CD14-positive monocyte (primary cell): Measurements from ENCODE around the gene LRRFIP1. TPM values are rescaled to one million over a fixed set of nuclear protein-coding genes. Genes with fewer than 3 reads are reported as not detected.

Experiments used
- DNase-seq, 3 donors: peaks; one replicate each; pipeline ENCODE4 v3.0.0-alpha.2; 2011 to 2022
- H2AFZ ChIP-seq: 2 replicates; pipeline ENCODE4 v1.6.0; 2012; ENCODE audit warnings: mild to moderate bottlenecking, low read depth, low read length, inconsistent platforms; ENCODE audit not compliant: insufficient read depth, poor library complexity, severe bottlenecking
- H3K27ac ChIP-seq, 2 donors: 1 replicate in 1 of 2; 2 replicates in 1 of 2; pipeline ENCODE4 v1.5.1; 2012 to 2013; ENCODE audit warnings: low read length in 2 of 2, control low read depth in 1 of 2, inconsistent platforms in 1 of 2, low read depth in 1 of 2, mild to moderate bottlenecking in 1 of 2
- H3K27me3 ChIP-seq, 2 donors: one replicate each; pipeline versions ENCODE4 v1.6.0 to v1.6.1; 2011 to 2013; ENCODE audit warnings: low read length in 2 of 2; ENCODE audit not compliant: control insufficient read depth in 2 of 2, insufficient read depth in 2 of 2
- H3K36me3 ChIP-seq, 2 donors: replicated peaks in 1 of 2; 1 replicate in 1 of 2; 2 replicates in 1 of 2; pipeline versions ENCODE4 v1.5.1 to v1.6.1; 2012 to 2013; ENCODE audit warnings: low read length in 2 of 2, control low read depth in 1 of 2, inconsistent platforms in 1 of 2, mild to moderate bottlenecking in 1 of 2; ENCODE audit not compliant: insufficient read depth in 2 of 2, control insufficient read depth in 1 of 2
- H3K4me1 ChIP-seq, 2 donors: 1 replicate in 1 of 2; 2 replicates in 1 of 2; pipeline versions ENCODE4 v1.5.1 to v1.6.1; 2012 to 2013; ENCODE audit warnings: low read length in 2 of 2, control low read depth in 1 of 2, inconsistent platforms in 1 of 2, mild to moderate bottlenecking in 1 of 2, moderate library complexity in 1 of 2; ENCODE audit not compliant: insufficient read depth in 2 of 2, control insufficient read depth in 1 of 2
- H3K4me2 ChIP-seq: replicated peaks from 2 replicates; pipeline ENCODE3; 2012; ENCODE audit warnings: low read length, moderate library complexity, mild to moderate bottlenecking; ENCODE audit not compliant: poor library complexity, severe bottlenecking; ENCODE audit errors: extremely low read depth
- H3K4me3 ChIP-seq, 3 experiments: fragments of 200-600 bp in 1 of 3; sonication (generic) in 1 of 3; replicated peaks in 1 of 3; 1 replicate in 2 of 3; 2 replicates in 1 of 3; pipeline ENCODE4 v1.5.1; 2011 to 2013; ENCODE audit warnings: low read length in 3 of 3, mild to moderate bottlenecking in 3 of 3, control low read depth in 2 of 3, low read depth in 2 of 3, inconsistent platforms in 1 of 3, moderate library complexity in 1 of 3
- H3K79me2 ChIP-seq: 2 replicates; pipeline ENCODE4 v1.6.0; 2012; ENCODE audit warnings: mild to moderate bottlenecking, control low read depth, inconsistent platforms, low read length, moderate library complexity; ENCODE audit not compliant: insufficient read depth
- H3K9ac ChIP-seq: 2 replicates; pipeline ENCODE4 v1.6.0; 2017; ENCODE audit warnings: low read length, mild to moderate bottlenecking; ENCODE audit not compliant: insufficient read depth, poor library complexity, severe bottlenecking
- H3K9me3 ChIP-seq, 2 donors: replicated peaks in 1 of 2; 1 replicate in 1 of 2; 2 replicates in 1 of 2; pipeline versions ENCODE4 v1.5.1 to v1.6.1; 2012 to 2013; ENCODE audit warnings: low read length in 2 of 2, control low read depth in 1 of 2; ENCODE audit not compliant: control insufficient read depth in 1 of 2, insufficient read depth in 1 of 2
- H4K20me1 ChIP-seq: 2 replicates; pipeline ENCODE4 v1.6.0; 2012; ENCODE audit warnings: mild to moderate bottlenecking, low read length, control low read depth, moderate library complexity; ENCODE audit not compliant: insufficient read depth
- H3K27ac Mint-ChIP-seq, 7 donors: one replicate each; pipeline ENCODE4 v1.8.0; 2020; ENCODE audit warnings: mild to moderate bottlenecking in 7 of 7, mixed read lengths in 7 of 7, moderate library complexity in 6 of 7, inconsistent platforms in 2 of 7
- H3K27me3 Mint-ChIP-seq, 3 donors: one replicate each; pipeline ENCODE4 v1.8.0; 2021 to 2022; ENCODE audit warnings: low read depth in 3 of 3, mild to moderate bottlenecking in 3 of 3, mixed read lengths in 3 of 3, moderate library complexity in 3 of 3, inconsistent platforms in 1 of 3
- H3K36me3 Mint-ChIP-seq, 2 donors: one replicate each; pipeline ENCODE4 v1.8.0; 2020; ENCODE audit warnings: mixed read lengths in 2 of 2, inconsistent platforms in 1 of 2, mild to moderate bottlenecking in 1 of 2
- H3K4me1 Mint-ChIP-seq: one replicate; pipeline ENCODE4 v1.8.0; 2020; ENCODE audit warnings: mild to moderate bottlenecking, mixed read lengths
- H3K4me3 Mint-ChIP-seq, 2 donors: one replicate each; pipeline ENCODE4 v1.8.0; 2020; ENCODE audit warnings: mild to moderate bottlenecking in 2 of 2, mixed read lengths in 2 of 2, moderate library complexity in 1 of 2
- H3K9me3 Mint-ChIP-seq, 7 donors: one replicate each; pipeline ENCODE4 v1.8.0; 2020 to 2022; ENCODE audit warnings: mixed read lengths in 7 of 7, mild to moderate bottlenecking in 6 of 7, moderate library complexity in 6 of 7, inconsistent platforms in 2 of 7
- WGBS: methylation state at CpG from one replicate; pipeline ENCODE4 v1.1.5; 2013; ENCODE audit warnings: missing lambda C conversion rate; ENCODE audit not compliant: insufficient coverage; 5-methylcytosine and 5-hydroxymethylcytosine counted together
- intact Hi-C, 2 donors: fragments of 100-400 bp; cut with micrococcal nuclease; formaldehyde crosslinking; loops; one replicate each; pipeline versions ENCODE4 v1.15.0 to v1.15.1; 2023
- polyA plus RNA-seq, 3 donors: library from polyadenylated mRNA; depleted of rRNA in 1 of 3; unstranded in 2 of 3; stranded (reverse) in 1 of 3; fragments of 300-500 nt in 2 of 3; fragments of >200 nt in 1 of 3; fragmentation: Illumina TruSeq in 2 of 3; gene quantifications; 1 replicate in 2 of 3; 2 replicates in 1 of 3; pipeline ENCODE4 v1.2.3, GENCODE V29; 2012 to 2021
- TF ChIP-seq, protein P1 (sequence below): fragments of 200-600 bp; IDR thresholded peaks from one replicate; pipeline ENCODE4 v1.8.0; 2022; ENCODE audit warnings: antibody characterized with exemption, mild to moderate bottlenecking

The LRRFIP1 gene
- polyA plus RNA-seq, 3 donors: 67.3 to 148 (median 98.3) TPM

DNA sequence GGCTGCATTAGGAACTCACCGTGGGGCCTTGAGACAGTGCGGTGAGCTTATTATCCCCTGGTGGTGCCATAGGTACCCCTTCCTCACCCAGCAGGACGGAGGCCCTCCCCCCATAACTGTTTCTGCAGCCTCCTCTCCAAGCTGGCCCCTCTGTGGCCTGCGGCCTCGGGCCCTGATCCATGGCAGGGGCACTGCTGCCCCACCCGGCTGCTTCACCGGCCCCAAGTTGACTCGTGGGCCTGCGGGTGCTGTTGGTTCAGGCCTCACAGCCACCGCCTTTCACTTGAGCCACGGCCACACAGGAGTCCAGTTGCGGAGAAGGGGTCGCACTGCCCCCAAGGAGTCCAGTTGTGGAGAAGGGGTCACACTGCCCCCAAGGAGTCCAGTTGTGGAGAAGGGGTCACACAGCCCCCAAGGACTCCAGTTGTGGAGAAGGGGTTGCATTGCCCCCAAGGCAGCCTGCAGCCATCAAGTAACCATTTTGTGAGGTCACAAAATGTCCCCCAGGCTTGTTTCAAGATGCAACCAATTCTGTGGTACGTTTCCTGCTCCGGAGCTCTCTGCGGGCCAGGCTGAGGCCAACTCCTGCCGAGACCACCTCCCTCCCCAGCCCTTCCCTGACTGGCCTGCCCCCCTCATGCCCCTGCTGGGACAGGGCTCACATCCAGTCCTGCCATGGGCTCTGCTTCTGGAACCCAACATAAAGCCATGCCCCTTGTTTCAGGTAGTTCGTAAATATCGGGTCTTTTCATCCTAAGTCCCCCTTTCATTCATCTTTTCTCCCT lies 4.6 kb downstream of the LRRFIP1 start:
- Histone ChIP-seq H4K20me1 (peaks cover 4% of the 10 kb centered on the region), H3K9ac (no peak overlapping the region), H3K4me2 (no peak overlapping the region), H3K79me2 (no peaks in the 10 kb centered on the region), H3K4me3 (no peak overlapping the region), H2AFZ (no peak overlapping the region), H3K4me1 (peaks cover 12 to 19% of the 10 kb centered on the region in 2 donors), H3K36me3 (no peaks in the 10 kb centered on the region), H3K27ac (no peak overlapping the region), H3K9me3 (no peaks in the 10 kb centered on the region), H3K27me3 (peaks cover 9 to 25% of the 10 kb centered on the region in 2 donors)
- WGBS: 90% methylated on average over 18 of the region's 19 CpGs
- TF ChIP-seq, protein P1, sequence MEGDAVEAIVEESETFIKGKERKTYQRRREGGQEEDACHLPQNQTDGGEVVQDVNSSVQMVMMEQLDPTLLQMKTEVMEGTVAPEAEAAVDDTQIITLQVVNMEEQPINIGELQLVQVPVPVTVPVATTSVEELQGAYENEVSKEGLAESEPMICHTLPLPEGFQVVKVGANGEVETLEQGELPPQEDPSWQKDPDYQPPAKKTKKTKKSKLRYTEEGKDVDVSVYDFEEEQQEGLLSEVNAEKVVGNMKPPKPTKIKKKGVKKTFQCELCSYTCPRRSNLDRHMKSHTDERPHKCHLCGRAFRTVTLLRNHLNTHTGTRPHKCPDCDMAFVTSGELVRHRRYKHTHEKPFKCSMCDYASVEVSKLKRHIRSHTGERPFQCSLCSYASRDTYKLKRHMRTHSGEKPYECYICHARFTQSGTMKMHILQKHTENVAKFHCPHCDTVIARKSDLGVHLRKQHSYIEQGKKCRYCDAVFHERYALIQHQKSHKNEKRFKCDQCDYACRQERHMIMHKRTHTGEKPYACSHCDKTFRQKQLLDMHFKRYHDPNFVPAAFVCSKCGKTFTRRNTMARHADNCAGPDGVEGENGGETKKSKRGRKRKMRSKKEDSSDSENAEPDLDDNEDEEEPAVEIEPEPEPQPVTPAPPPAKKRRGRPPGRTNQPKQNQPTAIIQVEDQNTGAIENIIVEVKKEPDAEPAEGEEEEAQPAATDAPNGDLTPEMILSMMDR: no peak
- H3K9me3 Mint-ChIP-seq: peaks cover 4 to 10% (median 7%) of the 10 kb centered on the region in 7 donors
- H3K27me3 Mint-ChIP-seq: peaks cover 23 to 51% (median 36%) of the 10 kb centered on the region in 3 donors
- intact Hi-C loops: loop anchor here in 1 of 2 donors (5.0 kb wide), 1 partner anchor 35 kb away; no protein-coding TSS in a partner anchor
- peaks cover 29% of the 10 kb centered on the region for H3K4me1 Mint-ChIP-seq
- peaks cover 28 to 35% of the 10 kb centered on the region in 2 donors for H3K36me3 Mint-ChIP-seq
- peak overlapping the region in 1 of 7 donors; percentile 72 for H3K27ac Mint-ChIP-seq
- H3K4me3 Mint-ChIP-seq: no peak overlapping the region
- DNase-seq: no peak

DNA sequence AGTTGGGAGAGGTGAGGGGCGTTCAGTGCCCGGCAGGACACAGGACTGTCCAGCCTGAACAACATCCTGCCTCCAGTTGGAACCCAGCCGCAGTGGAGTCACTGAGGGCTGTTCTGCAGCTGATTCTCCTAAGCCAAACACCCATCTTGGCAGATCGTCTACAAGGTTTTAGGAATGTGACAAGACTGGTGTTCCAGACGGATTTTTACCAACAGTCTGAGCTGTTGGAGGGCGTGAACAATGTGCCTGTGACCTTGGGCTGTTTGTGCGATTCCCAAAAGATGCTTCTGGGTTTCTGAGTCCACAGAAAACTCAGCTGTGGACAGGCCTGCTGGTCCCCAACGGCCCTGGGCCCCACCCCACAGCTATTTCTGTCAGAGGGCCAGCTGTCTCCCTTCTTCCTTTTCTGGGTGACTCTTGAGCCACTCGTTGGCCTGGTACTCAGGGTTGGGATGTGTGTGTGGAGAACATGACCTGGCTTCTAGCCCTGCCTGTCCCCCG lies 5.7 kb downstream of the LRRFIP1 start:
- peaks cover 28 to 34% of the 10 kb centered on the region in 2 donors for H3K36me3 Mint-ChIP-seq
- Histone ChIP-seq H3K27ac (no peak overlapping the region), H3K79me2 (no peaks in the 10 kb centered on the region), H3K9ac (no peak overlapping the region), H4K20me1 (peaks cover 4% of the 10 kb centered on the region), H3K36me3 (no peaks in the 10 kb centered on the region), H2AFZ (no peak overlapping the region), H3K9me3 (no peaks in the 10 kb centered on the region), H3K4me1 (peaks cover 9 to 13% of the 10 kb centered on the region in 2 donors), H3K4me3 (no peak overlapping the region), H3K4me2 (no peak overlapping the region), H3K27me3 (peaks cover 8 to 22% of the 10 kb centered on the region in 2 donors)
- WGBS: 71% methylated on average over 9 of the region's 10 CpGs
- DNase-seq: no peak
- peaks cover 4 to 9% (median 7%) of the 10 kb centered on the region in 7 donors for H3K9me3 Mint-ChIP-seq
- TF ChIP-seq, protein P1: no peak
- intact Hi-C loops: loop anchor here in 1 of 2 donors (5.0 kb wide), 1 partner anchor 34 kb away; no protein-coding TSS in a partner anchor
- H3K4me3 Mint-ChIP-seq: no peak overlapping the region
- no peak overlapping the region for H3K27ac Mint-ChIP-seq
- peaks cover 26% of the 10 kb centered on the region for H3K4me1 Mint-ChIP-seq
- peaks cover 23 to 46% (median 37%) of the 10 kb centered on the region in 3 donors for H3K27me3 Mint-ChIP-seq
